Measurements from ENCODE around the gene MYH3.

MYH3 gene

GRCh38 chr17:10649602-10650001 lies 7.5 kb downstream of the MYH3 start:
- no peak for DNase-seq (ENCODE audit: low read depth in 1 of 2, low spot score in 1 of 2)

- no peak for DNase-seq (ENCODE audit: low read depth in 1 of 2, low spot score in 1 of 2)
These were observed 8.2 kb downstream of the MYH3 start for GRCh38 chr17:10648956-10649355.

GRCh38 chr17:10648381-10648780 lies 8.7 kb downstream of the MYH3 start:
- no peak for DNase-seq (ENCODE audit: low read depth in 1 of 2, low spot score in 1 of 2)

GRCh38 chr17:10646392-10646990 lies 10.6 kb downstream of the MYH3 start:
- peak; percentile 45 to 69 for DNase-seq (ENCODE audit: low read depth in 1 of 2, low spot score in 1 of 2)

GRCh38 chr17:10640475-10640874 lies 16.6 kb downstream of the MYH3 start:
- no peak for DNase-seq (ENCODE audit: low read depth in 1 of 2, low spot score in 1 of 2)

GRCh38 chr17:10638151-10638550 lies 19.0 kb downstream of the MYH3 start:
- DNase-seq (ENCODE audit: low read depth in 1 of 2, low spot score in 1 of 2) = no peak

- DNase-seq (ENCODE audit: low read depth in 1 of 2, low spot score in 1 of 2) = no peak
These were observed 21.8 kb downstream of the MYH3 start for GRCh38 chr17:10635290-10635689.

- DNase-seq (ENCODE audit: low read depth in 1 of 2, low spot score in 1 of 2) = no peak
These were observed 23.2 kb downstream of the MYH3 start for GRCh38 chr17:10633738-10634379.

- DNase-seq (ENCODE audit: low read depth in 1 of 2, low spot score in 1 of 2) = no peak
These were observed 25.4 kb downstream of the MYH3 start for GRCh38 chr17:10631701-10632100.

GRCh38 chr17:10631048-10631700 lies 25.9 kb downstream of the MYH3 start:
- no peak for DNase-seq (ENCODE audit: low read depth in 1 of 2, low spot score in 1 of 2)

GRCh38 chr17:10629706-10630105 lies 27.4 kb downstream of the MYH3 start:
- no peak for DNase-seq (ENCODE audit: low read depth in 1 of 2, low spot score in 1 of 2)

GRCh38 chr17:10628756-10629155 lies 28.4 kb downstream of the MYH3 start:
- DNase-seq (ENCODE audit: low read depth in 1 of 2, low spot score in 1 of 2) = no peak

GRCh38 chr17:10626390-10626789 lies 30.7 kb downstream of the MYH3 start:
- no peak for DNase-seq (ENCODE audit: low read depth in 1 of 2, low spot score in 1 of 2)

- no peak for DNase-seq (ENCODE audit: low read depth in 1 of 2, low spot score in 1 of 2)
These were observed 32.1 kb downstream of the MYH3 start for GRCh38 chr17:10624969-10625368.

- DNase-seq (ENCODE audit: low read depth in 1 of 2, low spot score in 1 of 2) = no peak
These were observed 33.3 kb downstream of the MYH3 start for GRCh38 chr17:10623737-10624338.

- DNase-seq (ENCODE audit: low read depth in 1 of 2, low spot score in 1 of 2) = no peak
These were observed 34.3 kb downstream of the MYH3 start for GRCh38 chr17:10622617-10623485.

GRCh38 chr17:10621397-10621796 lies 35.7 kb downstream of the MYH3 start:
- DNase-seq (ENCODE audit: low read depth in 1 of 2, low spot score in 1 of 2) = no peak

- DNase-seq (ENCODE audit: low read depth in 1 of 2, low spot score in 1 of 2) = no peak
These were observed 36.3 kb downstream of the MYH3 start for GRCh38 chr17:10620823-10621222.

- peak; percentile 24 to 46 for DNase-seq (ENCODE audit: low read depth in 1 of 2, low spot score in 1 of 2)
These were observed 38.9 kb downstream of the MYH3 start for GRCh38 chr17:10618202-10618635.

GRCh38 chr17:10617120-10617505 lies 40.0 kb downstream of the MYH3 start:
- no peak for DNase-seq (ENCODE audit: low read depth in 1 of 2, low spot score in 1 of 2)

- DNase-seq (ENCODE audit: low read depth in 1 of 2, low spot score in 1 of 2) = peak; percentile 54 to 58
These were observed 40.5 kb downstream of the MYH3 start for GRCh38 chr17:10616502-10617119.
